Prostate gland (tissue), 2 donors: Measurements from ENCODE around the gene IFT81. TPM values are rescaled to one million over a fixed set of nuclear protein-coding genes. Genes with fewer than 3 reads are reported as not detected.
"Not testable (repeated sequence)": the region's sequence is repeated elsewhere in the genome, so short reads cannot be mapped to it uniquely, and the experiment has no call there.

Source experiments
- DNase-seq: peaks from one replicate; pipeline ENCODE4 v3.0.0-alpha.2; 2019; ENCODE audit warnings: low spot score
- H3K27ac ChIP-seq, 2 donors: fragments of 200-600 bp; sonication (generic); 2 replicates each; pipeline ENCODE4 v1.5.1; 2017 to 2019
- H3K27me3 ChIP-seq: fragments of 200-600 bp; sonication (generic); replicated peaks from 2 replicates; pipeline ENCODE4 v1.5.1; 2019; ENCODE audit not compliant: insufficient read depth
- H3K36me3 ChIP-seq, 2 donors: fragments of 200-600 bp; sonication (generic); 1 replicate in 1 of 2; 2 replicates in 1 of 2; pipeline versions ENCODE4 v1.5.1 to v1.8.1; 2017 to 2019
- H3K4me1 ChIP-seq: fragments of 200-600 bp; sonication (generic); replicated peaks from 2 replicates; pipeline ENCODE4 v1.5.1; 2019
- H3K4me3 ChIP-seq, 2 donors: fragments of 200-600 bp; sonication (generic); 2 replicates each; pipeline ENCODE4 v1.5.1; 2017 to 2019
- H3K9me3 ChIP-seq: fragments of 200-600 bp; sonication (generic); 2 replicates; pipeline ENCODE4 v1.5.1; 2017
- CTCF ChIP-seq, 4 experiments: fragments of 200-600 bp in 2 of 4; fragments of 450-650 bp in 2 of 4; sonication (generic) in 2 of 4; IDR thresholded peaks; 1 replicate in 3 of 4; 2 replicates in 1 of 4; pipeline ENCODE4 v1.5.1; 2016 to 2019; ENCODE audit warnings: antibody characterized with exemption in 4 of 4, mild to moderate bottlenecking in 2 of 4, moderate library complexity in 2 of 4
- POLR2A ChIP-seq: fragments of 450-650 bp; IDR thresholded peaks from one replicate; pipeline ENCODE4 v1.6.1; 2016; ENCODE audit warnings: antibody characterized with exemption, mild to moderate bottlenecking
- POLR2AphosphoS5 ChIP-seq: sonication (generic); formaldehyde crosslinking; IDR thresholded peaks from one replicate; pipeline ENCODE4 v1.6.1; 2017; ENCODE audit warnings: antibody characterized with exemption
- WGBS: methylation state at CpG from one replicate; pipeline ENCODE4 v1.1.5; 2018; 5-methylcytosine and 5-hydroxymethylcytosine counted together
- intact Hi-C: fragments of 100-400 bp; cut with DNase I; formaldehyde crosslinking; loops from one replicate; pipeline ENCODE4 v1.14.2; 2022
- total RNA-seq, 2 donors: library from RNA; depleted of rRNA; stranded (reverse); fragments of >200 nt; gene quantifications; one replicate each; pipeline ENCODE4 v1.1.0, GENCODE V29; 2016

The IFT81 gene
- total RNA-seq, 2 donors from 2014 or later, result 11.2 to 16.1 TPM

DNA sequence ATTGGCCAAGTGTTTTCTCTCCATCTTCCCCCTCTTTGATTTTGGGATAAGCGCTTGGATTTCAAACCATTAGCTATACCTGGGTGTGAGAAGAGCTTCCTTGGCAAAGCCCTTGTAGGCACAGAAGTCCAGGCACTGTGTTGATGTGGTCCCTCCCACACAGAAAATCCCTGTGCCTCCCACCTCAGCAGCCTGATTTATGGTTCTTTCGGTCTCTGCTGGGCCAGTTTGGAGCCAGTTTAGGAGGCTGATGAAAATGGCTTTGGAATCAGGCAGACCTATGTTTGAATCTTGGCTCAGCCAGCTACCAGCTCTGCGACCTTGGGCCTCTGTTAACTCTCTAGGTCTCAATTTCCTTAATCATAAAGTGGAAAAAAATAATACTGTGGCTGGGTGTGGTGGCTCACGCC lies 9.6 kb upstream of the IFT81 start:
- 64% methylated on average over 4 of the region's 4 CpGs for WGBS

GRCh38 chr12:110115675-110116074 lies 8.5 kb upstream of the IFT81 start:
- H3K36me3 ChIP-seq, result no peaks in the 10 kb centered on the region
- intact Hi-C loops, result no loop called here
- H3K27ac ChIP-seq, result no peak overlapping the region
- WGBS, result 90% methylated on average over 4 of the region's 4 CpGs
- no peaks in the 10 kb centered on the region for H3K4me1 ChIP-seq
- no peak for DNase-seq
- no peaks in the 10 kb centered on the region for H3K27me3 ChIP-seq
- TF ChIP-seq CTCF (IDR thresholded peaks at IDR 0.05) (no peak), POLR2AphosphoS5 (no peak), POLR2A (no peak)
- no peak overlapping the region for H3K4me3 ChIP-seq
- H3K9me3 ChIP-seq, result no peaks in the 10 kb centered on the region

More for the DNA sequence above, 9.6 kb upstream of the IFT81 start:
- H3K27me3 ChIP-seq, result no peaks in the 10 kb centered on the region
- intact Hi-C loops, result no loop called here
- peak overlapping the region; percentile 10 to 29 for H3K27ac ChIP-seq
- no peak for TF ChIP-seq POLR2A
- TF ChIP-seq POLR2AphosphoS5, result no peak
- no peak for TF ChIP-seq CTCF (IDR thresholded peaks at IDR 0.05)
- no peaks in the 10 kb centered on the region for H3K4me1 ChIP-seq
- DNase-seq, result no peak
- no peak overlapping the region for H3K4me3 ChIP-seq
- H3K9me3 ChIP-seq, result no peaks in the 10 kb centered on the region
- H3K36me3 ChIP-seq, result no peaks in the 10 kb centered on the region

GRCh38 chr12:110116623-110117022 lies 7.5 kb upstream of the IFT81 start:
- Histone ChIP-seq H3K9me3 (no peaks in the 10 kb centered on the region), H3K36me3 (no peaks in the 10 kb centered on the region), H3K4me1 (no peaks in the 10 kb centered on the region), H3K4me3 (no peak overlapping the region), H3K27me3 (no peaks in the 10 kb centered on the region), H3K27ac (peak overlapping the region; percentile 27 to 32)
- intact Hi-C loops, result no loop called here
- 88% methylated on average over 7 of the region's 7 CpGs for WGBS
- TF ChIP-seq CTCF (IDR thresholded peaks at IDR 0.05), result no peak
- TF ChIP-seq POLR2A, result no peak
- no peak for TF ChIP-seq POLR2AphosphoS5
- no peak for DNase-seq

DNA sequence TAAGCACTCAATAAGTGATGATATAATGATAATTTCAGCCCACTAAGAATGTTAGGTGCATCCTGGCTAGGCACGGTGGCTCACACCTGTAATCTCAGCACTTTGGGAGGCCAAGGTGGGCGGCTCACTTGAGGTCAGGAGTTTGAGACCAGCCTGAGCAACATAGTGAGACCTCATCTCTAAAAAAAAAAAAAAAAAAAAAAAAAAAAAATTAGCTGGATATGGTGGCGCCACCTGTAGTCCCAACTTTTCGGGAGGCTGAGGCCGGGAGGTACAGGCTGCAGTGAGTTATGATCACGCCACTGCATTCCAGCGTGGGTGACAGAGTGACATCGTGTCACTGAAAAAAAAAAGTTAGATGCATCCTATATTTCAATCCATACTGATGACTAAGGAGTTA lies 6.9 kb upstream of the IFT81 start:
- H3K36me3 ChIP-seq, H3K27me3 ChIP-seq, H3K4me3 ChIP-seq, DNase-seq, H3K9me3 ChIP-seq, H3K4me1 ChIP-seq, intact Hi-C loops: not testable (repeated sequence)
- WGBS, result 76% methylated on average over 8 of the region's 8 CpGs
- H3K27ac ChIP-seq, result peak overlapping the region; percentile 27 to 50

GRCh38 chr12:110117956-110118685 lies 6.0 kb upstream of the IFT81 start:
- TF ChIP-seq POLR2AphosphoS5 (peak; percentile 5), POLR2A (no peak)
- Histone ChIP-seq H3K27me3 (no peaks in the 10 kb centered on the region), H3K4me1 (no peaks in the 10 kb centered on the region), H3K27ac (peak overlapping the region; percentile 50 to 55), H3K36me3 (no peaks in the 10 kb centered on the region), H3K9me3 (no peaks in the 10 kb centered on the region), H3K4me3 (no peak overlapping the region)
- DNase-seq, result peak; percentile 23
- intact Hi-C loops, result no loop called here
- WGBS, result 34% methylated on average over 7 of the region's 7 CpGs

DNA sequence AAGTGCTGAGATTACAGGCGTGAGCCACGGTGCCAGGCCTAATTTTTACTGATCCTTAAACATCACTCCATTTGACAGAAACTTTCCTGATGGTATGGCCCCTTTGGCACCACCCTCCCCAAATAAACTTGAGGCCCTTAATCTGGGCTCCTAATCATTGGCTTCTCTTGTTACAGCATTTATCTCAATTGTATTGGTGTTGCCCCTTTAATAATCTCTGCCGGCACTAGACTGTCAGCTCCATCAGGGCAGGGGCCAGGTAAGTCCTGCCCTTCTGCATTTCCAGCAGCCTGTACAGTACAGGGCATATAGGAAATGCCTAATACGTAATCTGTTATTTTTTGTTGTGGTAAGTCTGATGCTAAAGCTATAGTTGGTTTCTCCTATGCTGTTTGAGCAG lies 1.2 kb upstream of the IFT81 start:
- no peak overlapping the region for H3K4me3 ChIP-seq
- no peak for DNase-seq
- no peak overlapping the region for H3K27ac ChIP-seq
- no peaks in the 10 kb centered on the region for H3K36me3 ChIP-seq
- 89% methylated on average over 4 of the region's 4 CpGs for WGBS
- peaks cover 2% of the 10 kb centered on the region for H3K4me1 ChIP-seq
- no peaks in the 10 kb centered on the region for H3K27me3 ChIP-seq
- no peak for TF ChIP-seq POLR2A
- no peak for TF ChIP-seq POLR2AphosphoS5
- TF ChIP-seq CTCF (IDR thresholded peaks at IDR 0.05), result no peak
- intact Hi-C loops, result loop anchor here (5.0 kb wide), 1 partner anchor 99 kb away; no protein-coding TSS in a partner anchor
- H3K9me3 ChIP-seq, result no peaks in the 10 kb centered on the region
